NCI-H526 treated with DMSO at 0.1 percent for 48 hours (cell line): ENCODE results near the gene RPL11.
"Not testable (repeated sequence)": the region's sequence is repeated elsewhere in the genome, so short reads cannot be mapped to it uniquely, and the experiment has no call there.

Experiments used
- DNase-seq: peaks from one replicate; lab custom pipeline; 2025; lab: John Stamatoyannopoulos, UW

Gene RPL11

GRCh38 chr1:23691499-23692307 lies at the start of gene RPL11:
Gene RPL11, plus strand, starts transcription at chr1:23691806. Its CDS starts 18 bp downstream, at chr1:23691824.
- DNase-seq = peak; percentile 86

GRCh38 chr1:23643736-23644554 lies 47.7 kb upstream of the RPL11 start:
- no peak for DNase-seq

- no peak for DNase-seq
Measured at GRCh38 chr1:23644555-23644866, 47.1 kb upstream of the RPL11 start.

GRCh38 chr1:23645338-23645737 lies 46.3 kb upstream of the RPL11 start:
- DNase-seq = no peak

GRCh38 chr1:23646091-23646490 lies 45.5 kb upstream of the RPL11 start:
- DNase-seq = no peak

GRCh38 chr1:23646541-23646940 lies 45.1 kb upstream of the RPL11 start:
- DNase-seq = no peak

GRCh38 chr1:23648576-23648975 lies 43.0 kb upstream of the RPL11 start:
- no peak for DNase-seq

GRCh38 chr1:23649157-23649556 lies 42.4 kb upstream of the RPL11 start:
- not testable (repeated sequence) for DNase-seq

- no peak for DNase-seq
Measured at GRCh38 chr1:23650344-23650990, 41.1 kb upstream of the RPL11 start.

GRCh38 chr1:23651069-23651808 lies 40.4 kb upstream of the RPL11 start:
- no peak for DNase-seq

- no peak for DNase-seq
Measured at GRCh38 chr1:23657659-23658275, 33.8 kb upstream of the RPL11 start.

- DNase-seq = no peak
Measured at GRCh38 chr1:23660671-23661070, 30.9 kb upstream of the RPL11 start.

GRCh38 chr1:23661887-23662286 lies 29.7 kb upstream of the RPL11 start:
- DNase-seq = no peak

GRCh38 chr1:23664837-23665795 lies 26.5 kb upstream of the RPL11 start:
- no peak for DNase-seq

GRCh38 chr1:23667411-23667810 lies 24.2 kb upstream of the RPL11 start:
- no peak for DNase-seq

GRCh38 chr1:23670709-23671108 lies 20.9 kb upstream of the RPL11 start:
- DNase-seq = no peak

- no peak for DNase-seq
Measured at GRCh38 chr1:23673086-23673813, 18.4 kb upstream of the RPL11 start.

GRCh38 chr1:23679815-23680214 lies 11.8 kb upstream of the RPL11 start:
- no peak for DNase-seq

GRCh38 chr1:23682946-23683345 lies 8.7 kb upstream of the RPL11 start:
- no peak for DNase-seq

GRCh38 chr1:23684415-23684814 lies 7.2 kb upstream of the RPL11 start:
- no peak for DNase-seq
